Omental fat pad (tissue), 4 donors: Measurements from ENCODE around the gene STRN3. TPM values are rescaled to one million over a fixed set of nuclear protein-coding genes. Genes with fewer than 3 reads are reported as not detected.

Experiments
- ATAC-seq: fragments of 150-250 bp; one replicate; pipeline ENCODE4 v1.9.1; 2016; ENCODE audit warnings: mild to moderate bottlenecking, moderate library complexity; ENCODE audit not compliant: low FRiP score
- DNase-seq: peaks from one replicate; pipeline ENCODE4 v3.0.0-alpha.2; 2019; ENCODE audit warnings: low spot score
- CTCF ChIP-seq, 3 donors: fragments of 450-650 bp; IDR thresholded peaks; one replicate each; pipeline ENCODE4 v1.5.1; 2016 to 2017; ENCODE audit warnings: antibody characterized with exemption in 3 of 3, mild to moderate bottlenecking in 3 of 3, moderate library complexity in 2 of 3
- total RNA-seq, 4 donors: library from RNA; depleted of rRNA; stranded (reverse); fragments of >200 nt; gene quantifications; one replicate each; pipeline ENCODE4 v1.1.0, GENCODE V29; 2016

STRN3 gene
- total RNA-seq, 4 donors from 2014 or later = 35.6 to 56.7 (median 43.8) TPM

- DNase-seq (no peak), ATAC-seq (no peak)
- no peak for TF ChIP-seq CTCF (IDR thresholded peaks at IDR 0.05)
These were observed 10.4 kb upstream of the STRN3 start for GRCh38 chr14:31036552-31036951.

GRCh38 chr14:31030469-31030868 lies 4.3 kb upstream of the STRN3 start:
- no peak for ATAC-seq
- DNase-seq = no peak
- TF ChIP-seq CTCF (IDR thresholded peaks at IDR 0.05) = no peak

DNA sequence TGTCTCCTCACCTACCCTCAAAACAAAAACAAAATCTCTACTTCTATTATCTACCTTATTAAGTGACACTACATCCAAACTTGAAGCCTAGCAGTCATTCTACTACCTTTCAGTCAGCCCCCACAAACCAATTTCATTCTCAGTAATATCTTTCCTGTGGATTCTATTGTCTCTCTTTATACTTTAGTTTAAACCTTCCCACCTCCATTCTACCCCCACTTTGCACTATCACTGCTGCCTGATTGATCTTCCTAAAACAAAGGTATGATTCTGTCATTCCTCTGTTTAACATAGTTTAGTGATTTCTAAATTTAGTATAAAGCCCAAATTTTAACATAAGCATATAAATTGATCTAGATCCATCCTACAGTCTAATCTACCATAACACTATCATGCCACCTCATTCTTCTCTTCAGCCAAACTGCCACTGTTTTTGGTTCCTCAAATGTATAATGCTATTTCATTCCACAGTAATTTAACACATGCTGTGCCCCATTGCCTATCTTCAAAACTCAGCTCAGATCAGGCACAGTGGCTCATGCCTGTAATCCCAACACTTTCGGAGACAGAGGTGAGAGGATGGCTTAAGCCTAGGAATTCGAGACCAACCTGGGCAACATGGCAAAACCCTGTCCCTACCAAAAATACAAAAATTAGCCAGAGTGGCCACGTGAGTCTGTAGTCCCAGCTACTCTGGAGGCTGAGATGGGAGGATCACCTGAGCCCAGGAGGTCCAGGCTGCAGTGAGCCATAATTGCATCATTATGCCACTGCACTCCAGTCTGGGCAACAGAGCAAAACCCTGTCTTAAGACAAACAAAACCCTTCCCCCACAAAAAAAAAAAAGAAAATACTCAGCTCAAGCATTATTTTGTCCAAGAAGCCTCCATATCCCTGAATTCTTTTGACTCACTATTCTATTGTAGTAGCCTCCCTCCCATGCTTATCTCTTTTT lies 3.1 kb upstream of the STRN3 start:
- TF ChIP-seq CTCF (IDR thresholded peaks at IDR 0.05) = no peak
- ATAC-seq (no peak), DNase-seq (no peak)

- TF ChIP-seq CTCF (IDR thresholded peaks at IDR 0.05) = no peak
- DNase-seq (no peak), ATAC-seq (no peak)
These were observed 1.7 kb upstream of the STRN3 start for GRCh38 chr14:31027847-31028246.

- ATAC-seq = peak; percentile 100
- DNase-seq = peak; percentile 79
- TF ChIP-seq CTCF (IDR thresholded peaks at IDR 0.05) = no peak
These were observed 464 bp upstream of the STRN3 start for GRCh38 chr14:31026450-31027235.

GRCh38 chr14:31025367-31026076 lies 657 bp downstream of the STRN3 start, which contains the start of gene AP4S1:
Gene AP4S1 (plus strand): TSS chr14:31025649. CDS start chr14:31066197, 40,548 bp downstream.
- peak; percentile 8 for ATAC-seq
- no peak for TF ChIP-seq CTCF (IDR thresholded peaks at IDR 0.05)
- peak; percentile 35 for DNase-seq
